GM19035 (cell line): ENCODE results near the gene TRPM8.
"Not testable (repeated sequence)": the region's sequence is repeated elsewhere in the genome, so short reads cannot be mapped to it uniquely, and the experiment has no call there.

Experiments used
- ATAC-seq: cut with Tn5 transposase; IDR thresholded peaks from one replicate; pipeline ENCODE4 v1.9.1; 2021; ENCODE audit not compliant: unreplicated experiment

Gene TRPM8

DNA sequence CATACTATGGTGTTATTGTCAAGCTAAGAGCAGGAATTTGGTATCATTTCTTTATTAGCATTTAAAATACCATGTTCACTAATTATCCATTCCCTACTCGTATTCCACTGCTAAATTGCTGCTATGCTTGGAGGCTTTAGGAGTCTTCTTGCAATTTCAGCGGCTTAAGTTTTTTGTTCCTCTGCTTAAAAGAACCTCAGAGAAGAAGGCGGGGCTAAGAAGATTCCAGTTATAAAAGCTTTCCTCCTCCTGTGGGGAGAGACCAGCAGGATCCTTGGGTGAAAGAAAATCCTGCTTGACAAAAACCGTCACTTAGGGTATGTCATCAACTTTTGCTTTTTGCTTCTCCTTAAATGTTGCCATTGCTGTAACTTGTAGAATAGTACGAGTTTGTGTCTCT is at the start of gene TRPM8:
Gene TRPM8 (plus strand): TSS at position 258 of the 400 bp plus-strand sequence. CDS start 9,165 bp downstream, outside the sequence.
- ATAC-seq: no peak

GRCh38 chr2:233867993-233868532 is 49.1 kb upstream of the TRPM8 start, which contains the start of gene MSL3B:
Gene MSL3B, minus strand, starts transcription at chr2:233868386.
- peak; percentile 84 for ATAC-seq

DNA sequence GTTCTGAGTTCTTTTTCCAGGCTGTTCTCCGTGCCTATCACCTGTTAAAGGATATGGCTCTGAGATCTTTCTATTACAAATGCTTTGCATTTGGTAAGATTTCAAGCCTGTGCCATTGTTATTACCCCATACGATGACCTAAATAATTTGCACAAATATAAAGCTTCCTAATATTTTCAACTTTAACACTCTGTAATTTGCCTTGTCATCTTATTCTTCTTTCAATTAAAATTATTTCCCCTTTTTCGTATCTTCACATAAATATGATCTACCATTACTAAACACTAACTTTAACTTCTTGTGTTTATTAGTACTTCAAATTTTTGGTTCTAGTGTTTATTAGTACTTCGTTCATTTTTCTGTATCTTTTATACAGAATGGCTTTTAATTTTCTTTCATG is 45.7 kb upstream of the TRPM8 start:
- no peak for ATAC-seq

GRCh38 chr2:233872125-233872524 is 45.0 kb upstream of the TRPM8 start:
- not testable (repeated sequence) for ATAC-seq

- ATAC-seq: no peak
Measured at GRCh38 chr2:233882353-233882752, 34.8 kb upstream of the TRPM8 start.

DNA sequence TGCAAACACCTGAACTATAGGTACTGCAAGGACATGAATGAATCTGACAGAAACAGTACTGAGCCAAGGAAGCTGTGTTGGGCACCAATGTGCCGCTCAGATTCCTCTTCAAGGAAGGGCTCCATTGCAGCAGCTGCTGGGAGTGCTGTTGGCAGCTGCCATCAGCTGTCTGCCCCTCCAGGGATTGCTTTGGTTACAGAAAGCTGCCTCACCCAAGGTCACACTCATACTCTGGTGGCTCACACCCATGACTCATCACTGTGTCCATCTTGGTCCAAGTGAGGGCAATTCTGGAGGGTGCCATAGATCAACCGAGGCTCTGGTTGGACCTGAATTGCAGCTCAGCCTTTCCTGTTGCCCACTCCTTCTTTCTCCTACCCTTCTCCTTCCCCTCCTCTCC is 24.4 kb upstream of the TRPM8 start:
- ATAC-seq: no peak

GRCh38 chr2:233896253-233896652 is 20.9 kb upstream of the TRPM8 start:
- not testable (repeated sequence) for ATAC-seq

DNA sequence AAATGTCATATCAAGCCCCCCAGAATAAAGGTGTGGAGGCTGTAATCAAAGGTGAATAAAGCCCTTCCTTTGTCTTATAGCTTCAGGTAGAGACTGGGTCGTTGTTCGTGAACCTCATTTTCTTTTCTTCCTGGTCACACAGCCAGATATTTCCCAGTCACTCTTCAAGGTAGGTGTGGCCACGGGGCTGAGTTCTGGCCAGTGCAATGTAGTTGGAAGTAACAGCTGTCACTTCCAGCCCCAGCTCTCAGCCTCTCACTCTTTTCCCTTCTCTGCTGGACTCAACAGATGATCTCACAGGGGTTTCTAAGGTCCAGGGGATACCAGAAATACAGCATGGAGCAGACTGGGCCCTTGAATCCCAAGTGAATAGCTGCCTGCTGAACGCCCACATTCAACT is 15.8 kb upstream of the TRPM8 start:
- ATAC-seq: no peak

DNA sequence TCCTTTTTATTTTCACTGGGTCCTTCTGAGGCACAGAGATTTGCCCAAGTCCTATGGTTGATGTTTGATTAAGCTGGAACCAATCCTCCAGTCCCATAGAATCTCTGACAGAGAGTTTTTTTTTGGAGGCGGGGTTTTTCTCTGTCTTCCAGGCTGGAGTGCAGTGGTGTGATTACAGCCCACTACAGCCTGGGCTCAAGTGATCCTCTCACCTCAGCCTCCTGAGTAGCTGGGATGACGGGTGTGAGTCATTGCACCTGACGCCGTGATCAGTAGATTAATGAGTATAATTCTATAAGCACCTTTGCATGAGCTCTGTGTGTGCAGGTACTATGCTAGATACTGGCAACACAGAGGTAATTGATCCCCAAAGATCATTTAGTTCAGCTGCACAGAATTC is 15.3 kb upstream of the TRPM8 start:
- ATAC-seq: no peak

- ATAC-seq: no peak
Measured at GRCh38 chr2:233905945-233906344, 11.2 kb upstream of the TRPM8 start.

GRCh38 chr2:233907627-233908026 is 9.5 kb upstream of the TRPM8 start:
- ATAC-seq: no peak

DNA sequence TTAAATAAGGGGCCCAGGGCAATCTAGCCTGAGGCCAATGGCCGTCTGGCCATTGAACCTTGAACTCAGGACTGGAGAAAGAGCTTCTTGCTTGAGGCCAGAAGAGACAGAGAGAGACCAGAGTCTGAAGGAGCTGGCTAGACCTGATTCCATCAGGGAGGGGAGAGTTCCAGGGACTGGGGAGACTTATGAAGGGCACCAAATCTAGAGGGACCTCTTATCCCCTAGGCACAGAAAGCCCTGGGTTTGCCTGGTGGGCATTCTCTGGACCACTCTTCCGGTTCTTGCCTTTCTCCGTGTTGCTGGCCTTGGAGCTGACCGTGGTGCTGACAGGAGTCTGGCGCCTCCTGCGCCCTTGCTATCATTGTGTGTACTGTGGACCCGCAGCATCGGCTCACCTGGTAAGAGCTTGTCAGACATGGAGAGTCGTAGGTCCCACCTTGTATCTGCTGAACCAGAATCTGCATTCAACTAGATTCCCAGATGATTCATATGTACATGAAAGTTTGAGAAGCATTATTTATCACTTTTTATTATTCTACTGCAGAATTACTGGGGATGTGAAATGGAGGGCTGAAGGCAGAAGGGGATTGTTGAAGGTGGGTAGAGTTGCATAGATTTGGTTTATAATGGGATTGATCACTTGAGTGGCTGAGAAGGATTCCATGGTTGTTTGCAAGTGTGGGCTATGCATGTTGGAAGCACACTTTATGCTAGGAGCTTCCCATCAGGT is 4.3 kb upstream of the TRPM8 start:
- ATAC-seq: no peak

GRCh38 chr2:233915128-233915527 is 2.0 kb upstream of the TRPM8 start:
- no peak for ATAC-seq

GRCh38 chr2:233919319-233919718 is 2.1 kb downstream of the TRPM8 start:
- no peak for ATAC-seq

GRCh38 chr2:233919938-233920337 is 2.8 kb downstream of the TRPM8 start:
- ATAC-seq: no peak

DNA sequence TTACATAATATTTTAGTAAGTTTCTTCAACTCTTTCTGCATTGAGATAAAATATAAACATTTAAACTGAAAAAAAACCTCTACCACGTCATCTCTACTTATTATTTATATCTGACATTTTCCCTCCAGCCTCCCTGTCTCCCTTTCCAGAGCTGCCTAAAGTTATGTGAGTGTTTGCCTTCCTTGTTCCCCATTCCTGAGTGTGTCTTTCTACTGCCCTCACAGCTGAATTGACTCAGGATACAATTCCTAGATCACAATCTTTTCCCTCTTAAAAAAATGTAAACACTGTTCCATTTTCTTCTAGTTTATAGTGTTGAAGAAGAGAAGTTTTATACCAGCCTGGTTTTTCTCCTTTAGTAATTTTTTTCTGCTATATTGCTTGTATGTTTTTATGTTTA is 5.3 kb downstream of the TRPM8 start:
- no peak for ATAC-seq

DNA sequence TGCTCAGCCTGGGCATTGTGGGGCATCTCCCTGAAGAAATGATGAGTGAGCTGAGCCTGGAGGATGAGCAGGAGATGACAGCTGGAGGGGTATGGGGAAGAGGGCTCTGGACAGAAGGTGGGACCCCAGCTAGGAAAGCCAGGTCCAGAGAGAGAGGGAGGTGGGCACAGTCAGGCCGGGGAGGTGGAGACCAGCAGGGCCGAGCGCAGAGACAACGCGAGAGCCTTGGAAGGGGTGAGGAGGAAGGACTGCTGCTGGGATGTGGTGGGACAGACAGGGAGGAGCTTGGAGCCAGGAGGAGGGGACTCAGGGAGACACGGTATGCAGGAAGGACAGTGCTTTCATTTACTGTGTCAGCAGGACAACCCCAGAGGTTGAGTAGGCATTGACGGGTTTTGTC is 8.2 kb downstream of the TRPM8 start:
- ATAC-seq: no peak

- ATAC-seq: no peak
Measured at GRCh38 chr2:233926806-233927205, 9.6 kb downstream of the TRPM8 start.

DNA sequence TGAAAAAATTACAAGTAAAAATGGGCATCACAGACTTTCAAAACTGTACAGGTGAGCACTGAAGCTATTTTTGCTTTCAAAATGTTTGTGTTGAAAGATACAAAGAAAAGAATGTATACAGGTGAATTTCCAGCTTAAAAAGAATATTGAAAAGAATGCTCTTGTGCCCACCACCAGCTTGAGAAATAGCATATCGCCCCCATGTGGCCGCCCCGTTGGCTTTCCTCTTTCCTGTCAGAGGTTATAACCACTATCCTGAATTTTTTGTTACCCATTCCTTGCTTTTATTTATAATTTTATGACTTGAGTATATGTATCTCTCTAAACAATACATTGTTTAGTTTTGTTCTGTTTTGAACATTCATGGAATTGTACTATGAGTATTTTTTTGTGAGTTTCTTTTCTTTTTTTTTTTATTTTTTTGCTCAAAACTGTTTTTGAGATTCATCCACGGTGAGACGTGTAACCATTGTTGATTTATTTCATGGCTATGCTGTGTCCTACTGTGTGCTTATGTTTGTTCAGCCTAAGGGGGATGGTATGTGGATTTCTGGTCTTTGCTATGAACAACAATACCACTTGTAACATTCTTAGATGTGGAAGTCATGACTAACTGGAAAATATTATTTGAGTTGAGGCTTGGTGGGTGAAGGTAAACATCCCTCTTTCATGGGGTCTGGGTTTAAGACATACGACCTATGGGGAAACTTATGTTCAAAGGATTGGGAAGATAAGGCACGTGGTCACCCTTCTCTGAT is 11.6 kb downstream of the TRPM8 start:
- ATAC-seq: no peak

DNA sequence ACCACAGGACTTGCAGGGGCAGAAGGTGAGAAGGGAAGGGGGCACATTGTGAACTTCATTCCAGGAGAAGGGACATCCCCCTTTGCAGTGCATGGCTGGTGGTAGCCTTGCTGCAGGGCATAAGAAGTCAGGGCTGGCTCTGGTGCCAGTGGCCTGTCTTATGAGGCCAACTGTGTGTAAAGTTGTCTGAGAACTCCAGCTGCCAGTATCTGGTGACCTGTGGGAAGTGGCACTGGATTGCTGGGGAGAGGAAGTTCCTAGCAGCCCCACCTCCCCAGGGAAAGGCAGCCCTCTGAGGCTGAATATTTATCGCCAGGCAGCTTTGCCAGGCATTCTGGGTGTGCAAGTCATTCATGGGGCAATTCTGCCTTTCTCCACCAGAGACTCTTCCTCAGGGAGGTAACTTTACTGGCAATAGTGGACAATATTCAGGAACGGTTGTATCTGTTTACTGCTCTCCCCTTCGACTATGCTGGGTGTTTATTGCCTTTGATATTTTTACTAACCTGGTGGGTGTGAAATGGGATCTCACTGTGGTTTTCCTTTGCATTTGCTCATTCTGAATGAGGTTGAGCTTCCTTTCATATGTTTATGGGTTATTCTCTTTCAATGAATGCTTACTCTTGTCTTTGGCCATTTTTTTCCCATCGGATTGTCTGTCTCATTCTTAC is 12.3 kb downstream of the TRPM8 start:
- no peak for ATAC-seq

GRCh38 chr2:233934524-233934923 is 17.4 kb downstream of the TRPM8 start:
- no peak for ATAC-seq

DNA sequence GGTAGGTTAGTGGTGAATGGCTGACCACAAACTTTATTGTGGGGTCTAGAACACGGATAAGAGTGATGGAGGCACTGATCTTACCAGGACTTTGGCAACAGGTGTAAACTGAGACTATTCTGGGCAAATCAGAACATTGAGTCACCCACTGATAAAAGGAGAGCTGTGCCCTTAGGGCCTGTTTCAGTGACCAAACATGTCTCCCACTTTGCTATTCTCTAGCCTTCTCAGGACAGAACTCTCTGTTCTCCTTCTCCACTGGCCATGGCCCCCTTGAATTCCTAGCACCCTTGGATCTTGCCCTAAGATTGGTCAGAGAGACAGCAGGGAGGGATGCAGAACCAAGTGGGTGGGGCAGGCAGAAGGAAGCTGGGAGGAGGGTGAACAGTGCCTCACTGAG is 18.3 kb downstream of the TRPM8 start:
- no peak for ATAC-seq
